Measurements from ENCODE around the gene MAPK1. TPM values are rescaled to one million over a fixed set of nuclear protein-coding genes. Genes with fewer than 3 reads are reported as not detected.

MAPK1 gene
- total RNA-seq, 4 donors from 2014 or later = 29.4 to 47.3 (median 33.1) TPM

DNA sequence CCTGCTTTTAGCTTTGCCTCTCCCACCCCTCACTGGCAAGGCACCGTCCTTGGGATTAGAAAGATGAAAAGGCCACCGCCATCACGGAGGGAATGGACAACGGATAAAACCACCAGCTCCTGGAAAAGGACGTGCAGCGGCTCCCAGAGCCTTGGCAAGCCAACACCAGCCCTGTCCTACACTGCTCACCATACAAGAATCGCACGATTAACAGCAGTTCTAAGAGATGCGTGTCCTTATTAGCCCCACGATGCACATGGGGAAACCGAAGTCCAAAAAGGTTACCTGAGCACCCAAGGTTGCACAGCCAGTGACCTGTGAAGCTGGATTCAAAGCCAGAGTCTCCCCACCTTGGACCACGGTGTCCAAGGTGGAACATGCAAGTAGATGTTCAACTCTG lies 139.2 kb downstream of the MAPK1 start:
- TF ChIP-seq CTCF (IDR thresholded peaks at IDR 0.05; ENCODE audit: low read depth) = no peak

DNA sequence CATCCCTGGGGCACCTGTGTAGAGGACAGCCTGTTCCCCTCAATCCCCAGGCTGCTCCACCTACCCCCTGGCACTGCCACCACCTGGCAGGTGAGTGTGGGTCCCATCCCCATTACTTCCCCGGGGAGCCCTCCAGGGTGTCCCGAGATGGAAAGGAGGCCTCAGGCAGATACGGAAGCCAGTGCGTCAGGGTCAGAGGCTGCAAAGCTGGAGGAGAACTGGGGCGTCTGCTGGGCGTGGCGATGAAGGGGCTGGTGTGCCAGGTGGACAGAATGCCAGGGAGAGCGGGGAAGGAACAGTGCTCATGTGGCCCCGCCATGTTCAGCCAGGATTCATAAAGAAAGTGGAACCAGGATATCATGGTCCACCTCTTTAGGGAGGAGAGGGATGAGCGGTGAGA lies 139.7 kb downstream of the MAPK1 start:
- TF ChIP-seq CTCF (IDR thresholded peaks at IDR 0.05; ENCODE audit: low read depth) = no peak

- TF ChIP-seq CTCF (IDR thresholded peaks at IDR 0.05; ENCODE audit: low read depth) = no peak
These were observed 140.3 kb downstream of the MAPK1 start for GRCh38 chr22:21727159-21727558.

DNA sequence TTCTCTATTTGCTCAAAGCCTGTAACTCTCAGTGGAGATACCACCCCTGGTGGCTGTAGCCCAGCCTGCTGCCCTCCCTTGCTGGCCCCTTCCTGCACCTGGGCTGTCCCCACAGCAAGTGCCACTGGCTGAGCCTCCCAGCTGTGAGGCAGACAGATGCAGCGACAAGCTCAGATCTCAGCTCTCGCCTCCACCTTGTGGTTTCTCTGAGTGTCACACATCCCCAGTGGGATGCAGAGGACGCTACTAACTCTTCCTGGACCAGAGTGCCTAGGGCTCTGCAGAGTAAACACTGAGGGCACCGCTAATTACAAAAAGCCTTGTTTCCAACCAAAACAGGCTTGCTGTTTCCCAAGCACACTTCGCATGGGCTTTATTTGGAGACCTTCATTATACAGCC lies 140.8 kb downstream of the MAPK1 start:
- TF ChIP-seq CTCF (IDR thresholded peaks at IDR 0.05; ENCODE audit: low read depth) = no peak

DNA sequence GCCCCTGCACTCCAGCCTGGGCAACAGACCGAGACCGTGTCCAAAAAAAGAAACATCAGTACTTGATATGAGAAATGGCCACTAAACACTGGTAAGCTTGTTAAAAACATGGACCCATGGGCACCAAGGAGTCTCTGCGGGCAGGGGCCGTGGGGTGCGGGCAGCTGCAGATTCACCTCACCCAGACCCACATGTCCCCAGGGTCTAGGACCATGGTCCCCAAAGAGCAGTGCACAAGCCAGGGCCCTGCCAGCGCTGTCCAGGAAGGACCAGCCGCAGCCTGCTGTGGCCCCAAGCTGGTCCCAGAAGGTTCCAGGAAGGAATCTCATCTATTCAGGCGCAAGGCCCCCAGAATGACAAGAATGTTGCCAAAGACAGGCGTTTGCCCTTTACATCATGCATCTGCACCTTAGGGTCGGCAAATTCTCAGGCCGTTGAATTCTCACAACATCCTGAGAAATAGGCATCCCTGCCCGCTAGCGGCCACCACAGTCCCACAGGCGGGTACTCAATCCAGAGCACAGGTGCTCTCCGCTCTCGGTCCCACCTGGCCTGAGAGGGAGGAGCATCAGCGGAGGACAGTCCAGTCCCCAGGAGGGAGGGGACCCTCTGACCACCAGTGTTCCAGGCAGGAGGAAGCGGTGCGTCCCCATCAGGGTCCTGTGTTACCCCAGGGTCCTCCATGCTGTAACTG lies 141.3 kb downstream of the MAPK1 start:
- TF ChIP-seq CTCF (IDR thresholded peaks at IDR 0.05; ENCODE audit: low read depth) = no peak

DNA sequence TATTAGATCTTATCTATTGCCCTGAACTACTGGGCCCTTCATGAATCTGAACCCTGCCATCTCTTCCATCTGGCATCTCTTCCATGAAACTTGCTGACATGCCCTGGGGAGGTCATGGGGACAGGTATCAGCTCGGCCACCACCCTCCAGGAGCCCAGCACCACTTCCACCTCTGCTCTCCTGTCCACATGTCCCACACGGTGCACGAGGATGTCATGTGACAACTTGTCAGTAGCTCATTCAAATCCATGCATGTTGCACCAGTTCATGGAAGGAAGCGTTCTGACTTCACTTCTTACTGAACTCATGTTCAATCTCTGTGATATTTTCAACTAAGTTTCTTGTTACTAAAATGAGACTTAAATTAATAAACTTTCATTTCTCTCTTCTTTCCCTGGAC lies 148.4 kb downstream of the MAPK1 start:
- no peak for TF ChIP-seq CTCF (IDR thresholded peaks at IDR 0.05; ENCODE audit: low read depth)

DNA sequence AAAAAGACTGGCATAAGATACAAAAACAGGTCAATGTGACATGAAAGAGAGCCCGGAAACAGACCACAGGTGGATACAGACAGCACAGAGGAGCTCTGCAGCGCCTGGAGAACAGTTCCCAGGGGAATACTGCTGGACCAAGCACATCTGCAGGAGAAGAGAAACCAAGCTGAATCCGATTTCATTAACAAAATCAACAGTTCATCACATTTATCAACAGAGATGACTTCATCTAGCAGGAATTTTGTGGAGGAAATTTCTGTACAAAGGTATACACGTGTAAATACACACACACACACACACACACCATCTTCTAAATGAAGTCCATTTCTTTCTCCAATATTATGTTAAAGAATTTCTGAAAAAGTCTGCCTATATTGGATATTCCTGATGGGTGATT lies 148.9 kb downstream of the MAPK1 start:
- TF ChIP-seq CTCF (IDR thresholded peaks at IDR 0.05; ENCODE audit: low read depth) = no peak

Data from subcutaneous adipose tissue (tissue), 4 donors.